GM12874 (cell line): ENCODE measurements around the gene PAX8.

Experiments
- CTCF ChIP-seq: IDR thresholded peaks from 2 replicates; pipeline ENCODE4 v1.5.1; 2011; ENCODE audit warnings: low read depth, mild to moderate bottlenecking, control low read depth, low read length, moderate library complexity; ENCODE audit not compliant: insufficient read depth

Gene PAX8

DNA sequence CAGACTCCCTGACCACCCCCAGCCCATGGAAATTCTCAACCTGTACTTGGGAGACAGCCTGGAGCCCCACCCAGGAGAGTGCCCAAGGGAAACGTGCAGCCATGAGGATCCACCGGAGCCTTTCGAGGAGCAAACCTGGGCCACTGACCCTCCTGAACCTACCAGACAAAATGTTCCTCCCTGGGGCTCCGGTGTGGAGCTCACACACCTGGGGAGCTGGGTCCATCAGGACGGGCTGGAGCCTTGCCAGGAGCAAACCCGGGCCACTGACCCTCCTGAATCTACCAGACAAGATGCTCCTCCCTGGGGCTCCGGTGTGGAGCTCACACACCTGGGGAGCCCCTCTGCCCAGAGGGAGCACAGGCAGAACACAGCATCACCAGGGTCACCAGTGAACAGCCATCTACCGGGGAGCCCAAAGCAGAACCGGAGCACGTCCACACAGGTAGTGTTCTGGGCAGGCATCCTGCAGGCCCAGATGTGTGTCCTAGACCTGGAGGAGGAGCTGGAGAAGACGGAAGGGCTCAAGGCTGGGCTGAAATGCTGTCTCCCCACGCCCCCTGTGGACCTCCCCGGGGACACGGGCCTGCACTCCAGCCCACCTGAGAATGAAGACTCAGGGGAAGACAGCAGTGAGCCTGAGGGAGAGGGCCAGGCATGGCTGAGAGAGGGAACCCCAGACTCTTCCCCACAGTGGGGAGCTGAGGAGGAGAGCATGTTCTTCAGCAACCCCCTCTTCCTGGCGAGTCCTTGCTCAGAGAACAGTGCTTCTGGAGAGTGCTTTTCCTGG, 96.1 kb downstream of the PAX8 start:
- no peak for TF ChIP-seq CTCF

DNA sequence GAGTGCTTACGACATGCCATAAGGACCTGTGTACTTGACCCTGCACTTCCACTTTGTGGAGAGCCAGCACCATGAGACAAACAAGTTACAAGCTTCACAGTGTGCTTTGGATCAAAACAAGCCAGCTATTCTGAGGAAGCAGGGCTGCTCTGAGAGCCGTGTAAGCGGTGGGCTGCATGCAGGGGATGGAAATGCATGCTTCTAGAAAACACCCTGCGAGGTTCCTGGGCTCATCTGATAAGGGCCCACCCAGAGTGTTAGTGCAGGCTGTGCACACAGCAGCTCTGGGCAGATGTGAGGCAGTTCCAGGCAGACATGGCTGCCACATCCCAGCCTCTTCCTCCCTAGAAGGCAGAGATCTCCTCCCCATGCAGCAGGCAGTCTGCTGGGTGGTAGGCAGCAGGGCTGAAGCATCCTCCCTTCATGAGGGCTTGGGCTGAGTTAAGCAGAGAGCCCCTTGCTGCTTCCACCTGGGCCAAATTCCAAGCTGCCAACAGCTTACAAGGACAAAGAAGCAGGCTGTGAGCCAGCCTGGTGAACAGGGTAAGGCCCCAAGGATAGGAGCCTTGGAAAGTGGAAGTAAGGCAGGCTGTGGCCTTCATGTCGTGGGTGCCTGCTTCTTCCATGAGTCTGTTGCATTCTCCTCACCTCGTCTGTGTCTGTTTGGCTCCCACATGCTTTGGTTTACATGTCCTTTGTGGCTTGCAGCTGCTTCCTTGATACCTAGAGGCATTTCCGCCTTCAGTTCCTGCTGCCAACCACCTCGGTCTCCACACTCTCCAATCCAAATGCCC, 97.3 kb downstream of the PAX8 start:
- no peak for TF ChIP-seq CTCF

DNA sequence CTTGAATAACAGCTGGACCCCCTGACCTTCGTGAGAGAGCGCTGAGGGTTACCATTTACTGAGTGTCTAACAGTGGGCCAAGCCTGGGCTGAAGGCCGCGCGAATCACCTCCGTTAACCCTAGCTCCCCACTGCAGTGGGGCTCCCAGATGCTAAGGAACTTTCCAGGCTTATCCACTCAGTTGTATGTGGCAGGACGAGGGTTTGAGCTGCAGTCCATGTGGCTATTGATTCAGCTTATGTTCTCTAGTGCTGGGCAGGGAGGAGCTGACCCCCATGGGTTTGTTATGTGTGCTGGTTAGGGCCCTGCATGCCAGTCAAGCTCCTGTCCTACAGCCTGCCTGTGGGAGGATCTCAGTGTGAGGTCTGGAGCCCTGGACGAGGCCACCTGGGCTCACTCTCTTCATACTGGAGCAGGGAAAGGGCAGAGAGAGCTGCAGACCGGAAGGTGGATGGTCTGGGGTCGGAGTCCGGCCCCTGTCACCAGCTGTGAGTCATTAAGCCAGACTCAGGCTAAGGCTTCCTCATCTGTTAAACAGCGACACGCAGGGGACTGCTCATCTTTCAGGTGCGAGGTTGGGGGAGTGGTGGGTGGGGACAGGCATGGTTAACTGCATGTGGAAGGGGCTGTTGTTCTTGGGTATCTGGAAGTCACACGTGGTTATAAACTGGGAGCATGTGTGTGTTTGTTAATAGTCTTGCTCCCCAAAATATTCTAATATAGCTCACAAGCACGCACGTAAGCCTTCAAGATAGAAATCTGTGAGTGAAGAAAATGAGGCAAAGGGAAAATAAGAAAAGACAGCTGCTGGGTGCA, 98.4 kb downstream of the PAX8 start:
- no peak for TF ChIP-seq CTCF

DNA sequence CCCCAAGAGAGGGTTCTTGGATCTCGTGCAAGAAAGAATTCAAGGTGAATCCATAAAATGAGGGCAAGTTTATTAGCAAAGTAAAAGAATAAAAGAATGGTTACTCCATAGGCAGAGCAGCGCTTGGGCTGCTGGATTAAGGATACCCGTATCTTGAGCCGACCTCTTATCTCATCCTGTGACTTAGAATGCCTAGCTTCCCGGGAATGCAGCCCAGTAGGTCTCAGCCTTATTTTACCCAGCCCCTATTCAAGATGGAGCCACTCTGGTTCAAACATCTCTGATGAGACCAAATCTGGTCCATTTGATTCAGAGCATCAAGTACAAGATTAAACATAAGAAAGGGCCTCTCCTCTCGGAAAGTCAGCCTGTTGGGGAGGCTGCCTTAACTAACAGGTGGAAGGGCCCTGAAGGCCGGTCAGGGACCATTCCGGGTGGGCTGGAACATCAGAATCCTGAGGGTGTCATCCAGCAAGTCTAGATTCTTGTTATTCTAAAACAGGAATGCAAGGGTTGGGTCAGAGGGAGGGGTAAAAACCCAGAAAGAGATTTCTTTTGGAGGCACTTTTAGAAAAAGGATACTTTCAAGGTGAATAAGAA, 99.2 kb downstream of the PAX8 start:
- no peak for TF ChIP-seq CTCF

GRCh38 chr2:113178891-113179290, 99.8 kb downstream of the PAX8 start:
- no peak for TF ChIP-seq CTCF

DNA sequence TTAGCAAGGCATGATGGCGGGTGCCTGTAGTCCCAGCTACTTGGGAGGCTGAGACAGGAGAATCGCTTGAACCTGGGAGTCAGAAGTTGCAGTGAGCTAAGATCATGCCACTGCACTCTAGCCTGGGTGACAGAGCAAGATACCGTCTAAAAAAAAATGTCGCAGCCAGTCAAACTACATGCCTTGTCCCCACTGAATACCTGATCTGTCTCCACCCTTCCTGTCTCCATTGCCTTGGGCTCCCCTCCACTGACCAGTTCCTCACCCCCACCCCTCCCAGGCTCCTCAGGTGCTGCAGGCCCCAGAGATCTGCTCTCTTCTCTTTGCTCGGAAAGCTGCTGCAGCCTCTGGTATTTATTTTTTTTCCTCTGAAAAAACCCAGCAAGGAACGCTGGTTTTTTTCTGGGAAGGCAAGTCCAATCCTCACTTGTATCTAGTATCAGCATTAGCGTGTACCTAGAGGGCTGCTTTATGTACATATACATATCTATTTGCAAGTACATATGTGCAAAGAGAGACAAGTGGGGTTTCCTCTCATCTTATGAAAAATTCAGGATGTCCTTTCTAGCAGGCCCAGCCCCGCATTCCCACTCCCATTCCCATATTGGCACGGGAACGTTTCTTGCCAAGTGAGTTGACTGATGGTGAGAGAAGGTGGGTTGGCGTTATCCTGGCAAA, 100.5 kb downstream of the PAX8 start:
- no peak for TF ChIP-seq CTCF
